BE2C (cell line): Measurements from ENCODE around the gene GHR. TPM values are rescaled to one million over a fixed set of nuclear protein-coding genes. Genes with fewer than 3 reads are reported as not detected.
A peak's percentile ranks its signal among the peaks of the same experiment; 100 is the strongest.

Source experiments
- DNase-seq: peaks from one replicate; pipeline ENCODE4 v3.0.0-alpha.2; 2020
- H3K27me3 ChIP-seq: fragments of 250-450 bp; sonication (Bioruptor Pico); 2 replicates; pipeline ENCODE4 v1.5.1; 2020; ENCODE audit warnings: mild to moderate bottlenecking
- H3K36me3 ChIP-seq: fragments of 250-450 bp; sonication (Bioruptor Pico); 2 replicates; pipeline ENCODE4 v1.5.1; 2020; ENCODE audit warnings: mild to moderate bottlenecking
- H3K4me1 ChIP-seq: fragments of 250-450 bp; sonication (Bioruptor Pico); 2 replicates; pipeline ENCODE4 v1.5.1; 2020
- H3K4me3 ChIP-seq: 2 replicates; pipeline ENCODE4 v1.5.1; 2011; ENCODE audit warnings: low read depth, low read length
- H3K9me3 ChIP-seq: fragments of 250-450 bp; sonication (Bioruptor Pico); 2 replicates; pipeline ENCODE4 v1.5.1; 2020
- polyA plus RNA-seq: library from polyadenylated mRNA; unstranded; fragments of >200 nt; gene quantifications from one replicate; pipeline ENCODE4 v1.2.1, GENCODE V29; 2012; ENCODE audit warnings: low read depth, missing spikeins; ENCODE audit not compliant: insufficient read length, insufficient read depth
- TF ChIP-seq, protein P1 (sequence below): IDR thresholded peaks from 2 replicates; pipeline ENCODE4 v1.5.1; 2012; ENCODE audit warnings: mild to moderate bottlenecking, low read depth, low read length

GHR gene
- 0.14 TPM for polyA plus RNA-seq

DNA sequence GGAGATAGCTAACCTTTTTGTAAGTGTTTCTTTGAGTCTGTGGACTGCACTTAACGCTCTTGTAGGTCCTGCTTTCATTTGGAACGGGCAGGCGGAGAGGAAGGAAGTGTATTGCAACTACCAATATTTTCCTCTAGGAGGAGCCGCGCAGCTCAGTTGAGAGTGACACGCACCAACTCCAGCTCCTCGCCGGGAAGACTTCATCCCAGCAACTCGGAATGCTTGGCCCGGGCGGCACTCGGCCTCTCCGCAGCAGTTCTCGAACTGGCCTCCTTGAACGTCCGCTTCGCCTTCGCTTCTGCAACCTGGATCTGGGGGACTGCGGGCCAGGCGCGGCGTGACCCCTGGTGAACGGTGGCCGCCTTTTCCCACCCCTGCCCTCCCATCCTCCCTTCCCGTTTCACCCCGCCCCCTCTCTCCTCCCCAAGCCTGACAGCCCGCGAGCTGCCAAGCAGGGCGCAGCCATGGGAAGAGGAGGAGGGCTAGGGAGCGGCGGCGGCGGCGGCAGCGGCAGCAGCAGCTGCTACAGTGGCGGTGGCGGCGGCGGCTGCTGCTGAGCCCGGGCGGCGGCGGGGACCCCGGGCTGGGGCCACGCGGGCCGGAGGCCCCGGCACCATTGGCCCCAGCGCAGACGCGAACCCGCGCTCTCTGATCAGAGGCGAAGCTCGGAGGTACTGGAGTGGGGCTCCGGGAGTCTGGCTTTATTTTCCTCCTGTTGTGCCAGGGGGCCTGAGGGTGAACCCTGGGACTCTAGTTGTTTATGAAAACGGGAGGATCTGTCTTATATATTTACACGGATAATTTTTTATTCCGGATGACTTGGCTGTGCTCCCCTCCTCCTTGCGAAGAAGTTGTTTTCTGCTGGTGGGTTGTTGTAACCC is at the start of gene GHR:
Gene GHR (plus strand): TSS at position 155 of the 881 bp plus-strand sequence. CDS start 142,436 bp downstream, outside the sequence.
- DNase-seq: peak; percentile 84

DNA sequence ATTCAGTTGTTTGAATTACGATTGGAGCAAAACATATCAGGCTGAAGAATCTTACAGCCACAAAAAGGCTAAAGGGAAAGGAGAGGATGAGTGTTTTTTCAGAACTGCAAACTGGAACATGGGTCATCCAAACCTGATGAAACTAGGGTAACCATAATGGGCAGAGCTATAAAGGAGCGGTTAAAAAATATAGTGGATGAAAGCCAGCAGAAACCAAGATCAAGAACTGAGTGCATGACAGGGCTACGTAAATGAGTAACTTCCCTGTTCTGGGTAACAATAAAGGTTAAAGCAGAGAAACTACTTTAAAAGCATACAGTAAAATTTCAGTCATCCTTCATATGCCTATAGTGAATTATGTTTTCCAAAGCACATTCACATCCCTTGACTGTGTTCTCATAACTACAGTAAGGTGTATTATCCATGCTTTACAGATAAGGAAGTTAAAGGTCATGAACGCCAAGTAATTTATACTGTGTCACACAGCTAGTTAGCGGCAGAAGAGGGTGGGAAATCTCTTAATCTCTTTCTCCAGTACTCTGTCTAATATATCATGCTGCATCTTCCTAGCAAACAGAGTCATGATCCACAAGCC is 48.5 kb upstream of the GHR start:
- H3K4me3 ChIP-seq: no peak overlapping the region
- no peak for DNase-seq
- no peaks in the 10 kb centered on the region for H3K9me3 ChIP-seq
- H3K27me3 ChIP-seq: no peaks in the 10 kb centered on the region
- no peaks in the 10 kb centered on the region for H3K36me3 ChIP-seq
- TF ChIP-seq, protein P1, sequence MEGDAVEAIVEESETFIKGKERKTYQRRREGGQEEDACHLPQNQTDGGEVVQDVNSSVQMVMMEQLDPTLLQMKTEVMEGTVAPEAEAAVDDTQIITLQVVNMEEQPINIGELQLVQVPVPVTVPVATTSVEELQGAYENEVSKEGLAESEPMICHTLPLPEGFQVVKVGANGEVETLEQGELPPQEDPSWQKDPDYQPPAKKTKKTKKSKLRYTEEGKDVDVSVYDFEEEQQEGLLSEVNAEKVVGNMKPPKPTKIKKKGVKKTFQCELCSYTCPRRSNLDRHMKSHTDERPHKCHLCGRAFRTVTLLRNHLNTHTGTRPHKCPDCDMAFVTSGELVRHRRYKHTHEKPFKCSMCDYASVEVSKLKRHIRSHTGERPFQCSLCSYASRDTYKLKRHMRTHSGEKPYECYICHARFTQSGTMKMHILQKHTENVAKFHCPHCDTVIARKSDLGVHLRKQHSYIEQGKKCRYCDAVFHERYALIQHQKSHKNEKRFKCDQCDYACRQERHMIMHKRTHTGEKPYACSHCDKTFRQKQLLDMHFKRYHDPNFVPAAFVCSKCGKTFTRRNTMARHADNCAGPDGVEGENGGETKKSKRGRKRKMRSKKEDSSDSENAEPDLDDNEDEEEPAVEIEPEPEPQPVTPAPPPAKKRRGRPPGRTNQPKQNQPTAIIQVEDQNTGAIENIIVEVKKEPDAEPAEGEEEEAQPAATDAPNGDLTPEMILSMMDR: no peak
- H3K4me1 ChIP-seq: no peaks in the 10 kb centered on the region

More for the DNA sequence above, at the start of gene GHR:
- Histone ChIP-seq H3K4me1 (no peaks in the 10 kb centered on the region), H3K27me3 (peaks cover 28% of the 10 kb centered on the region), H3K4me3 (peak within 1 kb of the TSS; percentile 53), H3K9me3 (no peaks in the 10 kb centered on the region; the same call in 1 of the 2 replicates), H3K36me3 (no peaks in the 10 kb centered on the region)
- TF ChIP-seq, protein P1: peak; percentile 71

DNA sequence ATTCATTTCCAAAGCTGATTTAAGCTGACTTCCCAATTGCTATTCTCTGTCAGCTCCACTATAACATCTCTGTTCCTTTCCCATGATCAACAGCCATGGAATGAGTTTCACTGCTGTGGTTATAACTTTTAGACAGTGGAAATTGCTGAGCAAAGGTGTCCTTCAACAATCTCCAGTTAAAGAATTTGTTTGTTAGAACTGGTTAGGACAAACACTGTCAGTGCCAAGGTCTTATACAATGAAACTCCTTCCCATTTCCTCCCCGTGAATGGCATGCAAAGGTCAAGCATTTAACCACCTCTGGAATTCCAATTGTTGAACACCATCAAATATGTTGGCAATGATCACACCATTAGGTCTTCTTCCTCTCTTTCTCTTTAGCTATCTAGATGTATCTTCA is 45.7 kb upstream of the GHR start:
- no peak for DNase-seq
- H3K4me1 ChIP-seq: no peaks in the 10 kb centered on the region
- TF ChIP-seq, protein P1: no peak

DNA sequence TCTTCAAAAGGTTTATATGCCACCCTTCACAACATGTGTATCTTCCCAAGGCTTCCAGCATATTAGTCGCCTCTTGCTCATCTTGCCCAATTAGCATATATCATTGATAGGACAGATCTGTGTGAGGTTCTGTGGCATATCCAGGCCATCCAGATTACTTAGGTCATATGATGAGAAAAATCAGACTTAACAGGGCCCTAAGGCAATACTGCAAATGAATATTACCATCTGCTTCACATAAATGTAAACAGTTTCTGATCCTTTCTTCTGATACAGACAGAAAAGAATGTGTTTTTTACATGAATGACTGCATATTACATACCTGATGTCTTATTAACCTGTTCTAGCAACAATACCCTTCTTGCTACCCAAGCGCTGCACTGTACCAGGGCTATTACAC is 41.3 kb upstream of the GHR start:
- H3K4me1 ChIP-seq: no peaks in the 10 kb centered on the region
- DNase-seq: no peak
- no peak overlapping the region for H3K4me3 ChIP-seq
- no peaks in the 10 kb centered on the region for H3K36me3 ChIP-seq
- TF ChIP-seq, protein P1: no peak
- H3K9me3 ChIP-seq: no peaks in the 10 kb centered on the region
- no peaks in the 10 kb centered on the region for H3K27me3 ChIP-seq

More for the DNA sequence above, 45.7 kb upstream of the GHR start:
- Histone ChIP-seq H3K27me3 (no peaks in the 10 kb centered on the region), H3K36me3 (no peaks in the 10 kb centered on the region), H3K4me3 (no peak overlapping the region), H3K9me3 (no peaks in the 10 kb centered on the region)

DNA sequence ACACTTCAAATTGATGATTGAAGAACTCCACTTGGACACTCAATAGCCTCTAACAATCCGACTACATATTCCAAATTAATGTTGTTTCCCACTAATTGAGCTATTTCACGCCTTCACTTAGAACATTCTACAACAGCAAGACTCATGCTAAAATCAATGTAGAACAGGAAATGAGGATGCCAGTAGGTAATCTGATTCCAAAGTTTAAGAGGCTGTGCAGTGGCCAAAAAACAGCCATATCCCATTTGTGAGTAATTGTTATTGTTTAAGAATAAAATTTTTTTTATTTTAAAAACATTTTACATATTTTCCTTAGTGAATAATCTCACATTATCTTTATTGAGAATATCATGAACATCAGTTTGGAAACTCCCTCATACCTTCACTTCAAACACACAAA is 35.7 kb upstream of the GHR start:
- no peaks in the 10 kb centered on the region for H3K27me3 ChIP-seq
- no peaks in the 10 kb centered on the region for H3K9me3 ChIP-seq
- H3K4me1 ChIP-seq: no peaks in the 10 kb centered on the region
- DNase-seq: no peak
- H3K4me3 ChIP-seq: no peak overlapping the region
- H3K36me3 ChIP-seq: no peaks in the 10 kb centered on the region
- TF ChIP-seq, protein P1: no peak

DNA sequence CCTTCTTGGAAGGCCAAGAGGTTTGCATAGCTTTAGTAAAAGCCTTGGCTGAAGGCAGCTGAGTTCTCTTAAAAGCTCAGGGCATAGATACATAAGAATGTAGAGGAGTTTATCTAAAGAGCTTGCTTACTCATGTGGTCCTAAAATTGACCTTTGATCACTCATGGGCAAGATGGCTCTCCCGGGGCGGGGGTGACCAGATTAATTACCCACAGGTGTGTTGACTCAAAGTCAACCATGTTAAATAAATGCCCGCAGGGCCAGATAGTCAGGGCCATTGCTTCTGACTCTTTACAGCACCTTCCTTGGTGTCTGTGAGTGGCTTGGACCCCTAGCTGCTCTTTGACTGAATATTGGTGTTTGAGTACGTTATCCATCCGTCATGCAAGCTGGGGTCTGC is 33.1 kb upstream of the GHR start:
- Histone ChIP-seq H3K4me3 (no peak overlapping the region), H3K9me3 (no peaks in the 10 kb centered on the region), H3K36me3 (no peaks in the 10 kb centered on the region), H3K4me1 (no peaks in the 10 kb centered on the region), H3K27me3 (no peaks in the 10 kb centered on the region)
- DNase-seq: no peak
- TF ChIP-seq, protein P1: no peak
